ENCODE measurements around the gene SOCS1.

Gene SOCS1

GRCh38 chr16:11280616-11281522 lies 24.9 kb upstream of the SOCS1 start, which contains the start of gene PRM1:
TSS of gene PRM1 (minus strand) at chr16:11281330. CDS start at chr16:11281238, 92 bp downstream.
- Histone ChIP-seq H3K4me1 (ENCODE audit: insufficient read depth, low read length) (no peaks in the 10 kb centered on the region), H3K9ac (ENCODE audit: low read length) (no peak within 1 kb of the TSS), H3K27me3 (ENCODE audit: control insufficient read depth in 1 of 2, insufficient read depth in 2 of 2, low read length in 2 of 2) (no peaks in the 10 kb centered on the region), H3K27ac (ENCODE audit: low read depth, low read length) (no peak within 1 kb of the TSS), H3K4me3 (ENCODE audit: low read depth in 1 of 2, low read length in 2 of 2) (no peak within 1 kb of the TSS), H3K36me3 (ENCODE audit: insufficient read depth, low read length) (no peaks in the 10 kb centered on the region), H3K9me3 (ENCODE audit: low read length) (no peaks in the 10 kb centered on the region)

- Histone ChIP-seq H3K9ac (ENCODE audit: low read length) (no peak overlapping the region), H3K27ac (ENCODE audit: low read depth, low read length) (no peak overlapping the region)
Measured at GRCh38 chr16:11278681-11279628, 23.0 kb upstream of the SOCS1 start.

GRCh38 chr16:11277607-11278337 lies 21.8 kb upstream of the SOCS1 start:
- no peaks in the 10 kb centered on the region for H3K9me3 ChIP-seq (ENCODE audit: low read length)
- H3K4me1 ChIP-seq (ENCODE audit: insufficient read depth, low read length), result no peaks in the 10 kb centered on the region
- no peaks in the 10 kb centered on the region for H3K27me3 ChIP-seq (ENCODE audit: control insufficient read depth in 1 of 2, insufficient read depth in 2 of 2, low read length in 2 of 2)
- no peak overlapping the region for H3K27ac ChIP-seq (ENCODE audit: low read depth, low read length)
- H3K36me3 ChIP-seq (ENCODE audit: insufficient read depth, low read length), result no peaks in the 10 kb centered on the region
- no peak overlapping the region for H3K4me3 ChIP-seq (ENCODE audit: low read depth in 1 of 2, low read length in 2 of 2)
- no peak overlapping the region for H3K9ac ChIP-seq (ENCODE audit: low read length)

More at GRCh38 chr16:11278681-11279628, 23.0 kb upstream of the SOCS1 start:
- Histone ChIP-seq H3K36me3 (ENCODE audit: insufficient read depth, low read length) (no peaks in the 10 kb centered on the region), H3K9me3 (ENCODE audit: low read length) (no peaks in the 10 kb centered on the region), H3K4me1 (ENCODE audit: insufficient read depth, low read length) (no peaks in the 10 kb centered on the region), H3K4me3 (ENCODE audit: low read depth in 1 of 2, low read length in 2 of 2) (no peak overlapping the region), H3K27me3 (ENCODE audit: control insufficient read depth in 1 of 2, insufficient read depth in 2 of 2, low read length in 2 of 2) (no peaks in the 10 kb centered on the region)

GRCh38 chr16:11276896-11277593 lies 21.0 kb upstream of the SOCS1 start:
- H3K9ac ChIP-seq (ENCODE audit: low read length), result no peak overlapping the region
- H3K4me3 ChIP-seq (ENCODE audit: low read depth in 1 of 2, low read length in 2 of 2), result no peak overlapping the region
- H3K9me3 ChIP-seq (ENCODE audit: low read length), result no peaks in the 10 kb centered on the region
- H3K27me3 ChIP-seq (ENCODE audit: control insufficient read depth in 1 of 2, insufficient read depth in 2 of 2, low read length in 2 of 2), result no peaks in the 10 kb centered on the region
- no peak overlapping the region for H3K27ac ChIP-seq (ENCODE audit: low read depth, low read length)
- no peaks in the 10 kb centered on the region for H3K4me1 ChIP-seq (ENCODE audit: insufficient read depth, low read length)
- no peaks in the 10 kb centered on the region for H3K36me3 ChIP-seq (ENCODE audit: insufficient read depth, low read length)

- no peaks in the 10 kb centered on the region for H3K36me3 ChIP-seq (ENCODE audit: insufficient read depth, low read length)
- no peaks in the 10 kb centered on the region for H3K27me3 ChIP-seq (ENCODE audit: control insufficient read depth in 1 of 2, insufficient read depth in 2 of 2, low read length in 2 of 2)
- H3K9me3 ChIP-seq (ENCODE audit: low read length), result no peaks in the 10 kb centered on the region
- H3K4me1 ChIP-seq (ENCODE audit: insufficient read depth, low read length), result no peaks in the 10 kb centered on the region
- no peak within 1 kb of the TSS for H3K9ac ChIP-seq (ENCODE audit: low read length)
- H3K4me3 ChIP-seq (ENCODE audit: low read depth in 1 of 2, low read length in 2 of 2), result no peak within 1 kb of the TSS
- H3K27ac ChIP-seq (ENCODE audit: low read depth, low read length), result no peak within 1 kb of the TSS
Measured at GRCh38 chr16:11276143-11276895, 20.3 kb upstream of the SOCS1 start, which contains the start of gene PRM2. TSS of gene PRM2 (minus strand) at chr16:11276480. CDS start at chr16:11276370, 110 bp downstream.

GRCh38 chr16:11274964-11275363 lies 19.0 kb upstream of the SOCS1 start:
- no peak overlapping the region for H3K9ac ChIP-seq (ENCODE audit: low read length)

GRCh38 chr16:11273721-11274324 lies 17.8 kb upstream of the SOCS1 start:
- Histone ChIP-seq H3K4me3 (ENCODE audit: low read depth in 1 of 2, low read length in 2 of 2) (no peak overlapping the region), H3K36me3 (ENCODE audit: insufficient read depth, low read length) (no peaks in the 10 kb centered on the region), H3K9me3 (ENCODE audit: low read length) (no peaks in the 10 kb centered on the region), H3K9ac (ENCODE audit: low read length) (no peak overlapping the region), H3K27ac (ENCODE audit: low read depth, low read length) (no peak overlapping the region), H3K27me3 (ENCODE audit: control insufficient read depth in 1 of 2, insufficient read depth in 2 of 2, low read length in 2 of 2) (no peaks in the 10 kb centered on the region), H3K4me1 (ENCODE audit: insufficient read depth, low read length) (no peaks in the 10 kb centered on the region)

More at GRCh38 chr16:11274964-11275363, 19.0 kb upstream of the SOCS1 start:
- Histone ChIP-seq H3K36me3 (ENCODE audit: insufficient read depth, low read length) (no peaks in the 10 kb centered on the region), H3K9me3 (ENCODE audit: low read length) (no peaks in the 10 kb centered on the region), H3K27me3 (ENCODE audit: control insufficient read depth in 1 of 2, insufficient read depth in 2 of 2, low read length in 2 of 2) (no peaks in the 10 kb centered on the region), H3K4me3 (ENCODE audit: low read depth in 1 of 2, low read length in 2 of 2) (no peak overlapping the region), H3K27ac (ENCODE audit: low read depth, low read length) (no peak overlapping the region), H3K4me1 (ENCODE audit: insufficient read depth, low read length) (no peaks in the 10 kb centered on the region)

GRCh38 chr16:11272921-11273720 lies 17.1 kb upstream of the SOCS1 start, which contains the start of gene PRM3:
TSS of gene PRM3 (minus strand) at chr16:11273629. CDS start at chr16:11273595, 34 bp downstream.
- Histone ChIP-seq H3K4me1 (ENCODE audit: insufficient read depth, low read length) (no peaks in the 10 kb centered on the region), H3K9me3 (ENCODE audit: low read length) (no peaks in the 10 kb centered on the region), H3K4me3 (ENCODE audit: low read depth in 1 of 2, low read length in 2 of 2) (no peak within 1 kb of the TSS), H3K36me3 (ENCODE audit: insufficient read depth, low read length) (no peaks in the 10 kb centered on the region), H3K27ac (ENCODE audit: low read depth, low read length) (no peak within 1 kb of the TSS), H3K9ac (ENCODE audit: low read length) (no peak within 1 kb of the TSS), H3K27me3 (ENCODE audit: control insufficient read depth in 1 of 2, insufficient read depth in 2 of 2, low read length in 2 of 2) (no peaks in the 10 kb centered on the region)

GRCh38 chr16:11272484-11272883 lies 16.5 kb upstream of the SOCS1 start:
- no peak overlapping the region for H3K27ac ChIP-seq (ENCODE audit: low read depth, low read length)
- no peak overlapping the region for H3K4me3 ChIP-seq (ENCODE audit: low read depth in 1 of 2, low read length in 2 of 2)
- H3K9ac ChIP-seq (ENCODE audit: low read length), result no peak overlapping the region
- no peaks in the 10 kb centered on the region for H3K4me1 ChIP-seq (ENCODE audit: insufficient read depth, low read length)
- no peaks in the 10 kb centered on the region for H3K36me3 ChIP-seq (ENCODE audit: insufficient read depth, low read length)
- H3K27me3 ChIP-seq (ENCODE audit: control insufficient read depth in 1 of 2, insufficient read depth in 2 of 2, low read length in 2 of 2), result no peaks in the 10 kb centered on the region
- no peaks in the 10 kb centered on the region for H3K9me3 ChIP-seq (ENCODE audit: low read length)

Data from muscle layer of colon (tissue), 2 donors.